Measurements from ENCODE around the gene GCSAML. TPM values are rescaled to one million over a fixed set of nuclear protein-coding genes. Genes with fewer than 3 reads are reported as not detected.

Gene GCSAML
- total and polyA plus RNA-seq, 4 donors = 0.03 to 1.8 TPM; not detected in 2

- Histone ChIP-seq H3K27ac (ENCODE audit: low read depth in 1 of 2, low read length in 2 of 2) (no peak overlapping the region), H3K36me3 (ENCODE audit: control insufficient read depth in 4 of 4, insufficient read depth in 3 of 4, low read depth in 1 of 4, low read length in 3 of 4) (no peaks in the 10 kb centered on the region), H3K4me3 (ENCODE audit: low read depth in 1 of 3, low read length in 3 of 3) (no peak overlapping the region), H3K9me3 (ENCODE audit: control insufficient read depth in 4 of 4, low read length in 3 of 4) (no peaks in the 10 kb centered on the region), H3K27me3 (ENCODE audit: control insufficient read depth in 4 of 4, insufficient read depth in 4 of 4, low read length in 3 of 4) (no peaks in the 10 kb centered on the region), H3K9ac (ENCODE audit: low read depth in 1 of 2, low read length in 2 of 2) (no peak overlapping the region), H3K4me1 (ENCODE audit: control insufficient read depth in 4 of 4, insufficient read depth in 4 of 4, low read length in 3 of 4) (no peaks in the 10 kb centered on the region)
- no peak for DNase-seq (ENCODE audit: low spot score)
- 68% methylated on average over 5 of the region's 5 CpGs for WGBS
- no peak for TF ChIP-seq EGR1 (IDR thresholded peaks at IDR 0.05; ENCODE audit: low read depth in 2 of 2)
- no peak for TF ChIP-seq HNF4G (IDR thresholded peaks at IDR 0.05)
- no peak for TF ChIP-seq YY1 (IDR thresholded peaks at IDR 0.05)
- no peak for TF ChIP-seq MAX (IDR thresholded peaks at IDR 0.05)
Measured at GRCh38 chr1:247578946-247579460, 30.1 kb downstream of the GCSAML start.

GRCh38 chr1:247588060-247588459 lies 39.1 kb downstream of the GCSAML start, which contains the start of gene OR2G2:
Gene OR2G2 (plus strand): TSS chr1:247588360. CDS start chr1:247588360, 0 bp downstream.
- Histone ChIP-seq H3K4me1 (ENCODE audit: control insufficient read depth in 4 of 4, insufficient read depth in 4 of 4, low read length in 3 of 4) (no peaks in the 10 kb centered on the region), H3K27me3 (ENCODE audit: control insufficient read depth in 4 of 4, insufficient read depth in 4 of 4, low read length in 3 of 4) (peaks cover 0 to 5% (median 0%) of the 10 kb centered on the region in 4 donors), H3K4me3 (ENCODE audit: low read depth in 1 of 3, low read length in 3 of 3) (no peak within 1 kb of the TSS), H3K27ac (ENCODE audit: low read depth in 1 of 2, low read length in 2 of 2) (no peak within 1 kb of the TSS), H3K9me3 (ENCODE audit: control insufficient read depth in 4 of 4, low read length in 3 of 4) (no peaks in the 10 kb centered on the region), H3K36me3 (ENCODE audit: control insufficient read depth in 4 of 4, insufficient read depth in 3 of 4, low read depth in 1 of 4, low read length in 3 of 4) (no peaks in the 10 kb centered on the region), H3K9ac (ENCODE audit: low read depth in 1 of 2, low read length in 2 of 2) (no peak within 1 kb of the TSS)
- TF ChIP-seq YY1 (IDR thresholded peaks at IDR 0.05) = no peak
- TF ChIP-seq RXRA (IDR thresholded peaks at IDR 0.05) = no peak
- no peak for TF ChIP-seq GABPA (IDR thresholded peaks at IDR 0.05 in 1 of 2, conservative IDR thresholded peaks at IDR 0.05 in 1 of 2)
- TF ChIP-seq FOXA2 (IDR thresholded peaks at IDR 0.05) = no peak
- no peak for TF ChIP-seq RAD21 (IDR thresholded peaks at IDR 0.05)
- TF ChIP-seq HNF4G (IDR thresholded peaks at IDR 0.05) = no peak
- no peak for TF ChIP-seq SP1 (IDR thresholded peaks at IDR 0.05)
- no peak for TF ChIP-seq MAX (IDR thresholded peaks at IDR 0.05)
- DNase-seq (ENCODE audit: low spot score) = no peak
- 79% methylated on average over 2 of the region's 2 CpGs for WGBS

- Histone ChIP-seq H3K27me3 (ENCODE audit: control insufficient read depth in 4 of 4, insufficient read depth in 4 of 4, low read length in 3 of 4) (no peaks in the 10 kb centered on the region), H3K4me1 (ENCODE audit: control insufficient read depth in 4 of 4, insufficient read depth in 4 of 4, low read length in 3 of 4) (no peaks in the 10 kb centered on the region), H3K27ac (ENCODE audit: low read depth in 1 of 2, low read length in 2 of 2) (no peak within 1 kb of the TSS), H3K9me3 (ENCODE audit: control insufficient read depth in 4 of 4, low read length in 3 of 4) (no peaks in the 10 kb centered on the region), H3K9ac (ENCODE audit: low read depth in 1 of 2, low read length in 2 of 2) (no peak within 1 kb of the TSS), H3K36me3 (ENCODE audit: control insufficient read depth in 4 of 4, insufficient read depth in 3 of 4, low read depth in 1 of 4, low read length in 3 of 4) (no peaks in the 10 kb centered on the region), H3K4me3 (ENCODE audit: low read depth in 1 of 3, low read length in 3 of 3) (no peak within 1 kb of the TSS)
- DNase-seq (ENCODE audit: low spot score) = no peak
- WGBS = 65% methylated on average over 2 of the region's 2 CpGs
- TF ChIP-seq JUND (IDR thresholded peaks at IDR 0.05) (no peak), SP1 (IDR thresholded peaks at IDR 0.05) (no peak), NR2F2 (IDR thresholded peaks at IDR 0.05) (no peak), HNF4A (conservative IDR thresholded peaks at IDR 0.05) (no peak), REST (IDR thresholded peaks at IDR 0.05) (no peak), RAD21 (IDR thresholded peaks at IDR 0.05) (no peak), FOXA1 (IDR thresholded peaks at IDR 0.05) (no peak), RXRA (IDR thresholded peaks at IDR 0.05) (no peak), YY1 (IDR thresholded peaks at IDR 0.05) (no peak), GABPA (IDR thresholded peaks at IDR 0.05 in 1 of 2, conservative IDR thresholded peaks at IDR 0.05 in 1 of 2) (no peak), TAF1 (conservative IDR thresholded peaks at IDR 0.05) (no peak), EGR1 (IDR thresholded peaks at IDR 0.05; ENCODE audit: low read depth in 2 of 2) (no peak), HNF4G (IDR thresholded peaks at IDR 0.05) (no peak), ATF3 (IDR thresholded peaks at IDR 0.05) (no peak), MAX (IDR thresholded peaks at IDR 0.05) (no peak), ZBTB33 (IDR thresholded peaks at IDR 0.05) (no peak)
Measured at GRCh38 chr1:247605286-247605685, 56.4 kb downstream of the GCSAML start, which contains the start of gene OR2G3. Gene OR2G3 (plus strand): TSS chr1:247605586. CDS start chr1:247605586, 0 bp downstream.
